ENCODE results near the gene XIRP1.

The XIRP1 gene

DNA sequence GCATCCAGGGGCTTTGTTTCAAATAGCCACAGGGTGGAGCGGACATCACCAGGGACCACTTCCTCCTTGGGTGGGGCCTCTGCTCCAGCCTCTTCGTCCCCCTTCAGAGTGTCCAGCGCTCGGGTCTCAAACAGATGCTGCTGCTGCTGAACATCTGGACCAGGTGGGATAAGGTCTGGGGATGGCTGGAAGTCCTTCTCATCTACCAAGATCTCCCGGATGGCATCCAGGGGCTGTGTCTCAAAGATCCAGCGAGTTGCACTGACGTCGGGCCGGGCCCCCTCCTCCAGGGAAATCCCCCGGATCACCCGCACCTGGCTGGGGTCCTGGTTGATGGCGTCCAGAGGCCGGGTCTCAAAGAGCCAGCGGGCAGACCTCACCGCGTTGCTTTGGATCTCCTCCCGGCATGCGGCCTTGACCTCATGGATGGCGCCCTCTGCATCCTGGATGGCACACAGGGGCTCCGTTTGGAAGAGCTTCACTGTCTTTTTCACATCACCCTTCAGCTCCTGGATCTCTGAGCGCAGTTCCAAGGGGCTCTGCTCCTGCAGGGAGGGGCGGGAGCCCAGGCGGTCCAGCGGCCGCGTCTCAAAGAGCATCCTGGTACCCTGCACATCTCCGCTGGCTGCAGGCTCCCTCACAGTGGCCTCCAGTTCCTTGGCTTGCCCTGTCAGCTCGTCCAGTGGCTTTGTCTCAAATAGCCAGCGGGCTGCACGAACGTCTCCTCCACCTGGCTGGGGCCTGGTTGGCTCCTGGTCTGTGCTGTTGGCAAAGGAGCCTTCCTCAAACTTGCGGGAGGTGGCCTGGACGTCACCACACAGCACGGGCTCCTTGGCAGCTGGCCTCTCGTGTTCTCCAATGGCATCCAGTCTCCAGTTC, 3.9 kb downstream of the XIRP1 start:
- no peak for FAIRE-seq
- TF ChIP-seq SPI1 (IDR thresholded peaks at IDR 0.05; ENCODE audit: low read depth, low read length) = no peak
- no peak for TF ChIP-seq POLR2AphosphoS5 (IDR thresholded peaks at IDR 0.05; ENCODE audit: low read depth, low read length)
- TF ChIP-seq TAF1 (IDR thresholded peaks at IDR 0.05; ENCODE audit: low read depth, low read length) = no peak
- no peak for TF ChIP-seq PAX5 (IDR thresholded peaks at IDR 0.05; ENCODE audit: insufficient read depth, low read length, severe bottlenecking)
- TF ChIP-seq POLR2A (IDR thresholded peaks at IDR 0.05; ENCODE audit: low read depth, low read length) = no peak
- TF ChIP-seq POU2F2 (IDR thresholded peaks at IDR 0.05; ENCODE audit: low read depth, low read length) = no peak
- no peak for DNase-seq (ENCODE audit: insufficient read length, low spot score)

DNA sequence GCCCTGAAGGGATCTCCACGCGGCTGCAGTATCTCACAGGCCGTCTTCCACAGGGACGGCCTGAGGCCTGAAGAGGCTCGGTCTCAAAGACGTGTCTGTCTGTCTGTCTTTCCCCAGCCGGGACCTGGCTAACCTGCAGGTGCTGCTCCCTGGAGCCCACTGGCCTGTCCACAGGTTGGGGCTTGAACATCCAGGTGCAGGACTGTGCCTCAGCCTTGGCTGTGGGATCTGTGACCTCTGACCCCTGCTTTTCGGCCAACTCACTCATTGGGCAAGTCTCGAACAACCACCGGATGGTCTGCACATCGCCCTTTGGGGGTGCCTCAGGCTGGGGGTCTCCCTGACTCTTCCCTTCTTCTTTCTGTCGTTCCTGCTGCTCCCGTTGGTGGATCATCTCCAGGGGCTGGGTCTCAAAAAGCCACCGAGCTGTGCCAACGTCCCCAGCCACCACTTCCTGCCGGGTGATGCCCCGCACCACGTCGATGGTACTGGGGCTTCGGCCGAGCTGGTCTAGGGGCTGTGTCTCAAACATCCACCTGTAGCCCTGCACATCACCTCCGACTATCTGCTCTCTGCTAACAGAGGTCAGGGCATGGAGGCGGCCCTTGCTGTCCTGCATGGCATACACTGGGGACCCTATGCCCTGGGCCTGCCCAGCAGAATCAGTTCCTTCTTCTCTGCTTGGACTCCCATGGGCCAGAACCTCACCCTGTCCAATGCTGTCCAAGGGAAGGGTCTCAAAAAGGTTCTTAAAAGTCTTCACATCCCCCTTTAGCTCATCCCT, 4.8 kb downstream of the XIRP1 start:
- FAIRE-seq (no peak), DNase-seq (ENCODE audit: insufficient read length, low spot score) (no peak)
- no peak for TF ChIP-seq POLR2A (IDR thresholded peaks at IDR 0.05; ENCODE audit: low read depth, low read length)
- TF ChIP-seq SPI1 (IDR thresholded peaks at IDR 0.05; ENCODE audit: low read depth, low read length) = no peak
- no peak for TF ChIP-seq POU2F2 (IDR thresholded peaks at IDR 0.05; ENCODE audit: low read depth, low read length)
- no peak for TF ChIP-seq PAX5 (IDR thresholded peaks at IDR 0.05; ENCODE audit: insufficient read depth, low read length, severe bottlenecking)
- TF ChIP-seq POLR2AphosphoS5 (IDR thresholded peaks at IDR 0.05; ENCODE audit: low read depth, low read length) = no peak
- no peak for TF ChIP-seq TAF1 (IDR thresholded peaks at IDR 0.05; ENCODE audit: low read depth, low read length)

DNA sequence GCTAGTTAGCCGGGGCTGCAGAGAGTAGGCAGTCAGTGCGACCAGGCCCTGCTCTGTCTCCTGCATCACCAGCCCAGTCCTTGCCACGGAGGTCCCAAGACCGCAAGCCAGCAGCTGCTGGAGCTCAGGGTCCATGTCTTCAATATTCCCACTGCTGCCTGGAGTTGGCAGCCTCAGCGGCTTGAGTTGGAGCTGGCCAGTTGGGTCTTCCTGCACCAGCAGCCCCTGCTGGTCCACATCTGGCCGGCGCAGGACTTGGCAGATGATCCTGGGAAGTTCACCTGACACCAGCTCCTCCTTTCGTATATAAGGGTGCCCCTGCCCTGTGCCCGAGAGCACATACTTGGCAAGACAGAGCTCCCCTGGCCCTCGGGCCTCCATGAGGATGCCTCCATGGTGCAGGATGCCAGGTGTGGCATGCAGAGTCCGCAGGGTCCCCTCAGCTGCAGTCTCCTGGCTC, 5.7 kb downstream of the XIRP1 start:
- no peak for DNase-seq (ENCODE audit: insufficient read length, low spot score)
- no peak for FAIRE-seq
- no peak for TF ChIP-seq POLR2AphosphoS5 (IDR thresholded peaks at IDR 0.05; ENCODE audit: low read depth, low read length)
- TF ChIP-seq POU2F2 (IDR thresholded peaks at IDR 0.05; ENCODE audit: low read depth, low read length) = no peak
- no peak for TF ChIP-seq PAX5 (IDR thresholded peaks at IDR 0.05; ENCODE audit: insufficient read depth, low read length, severe bottlenecking)
- TF ChIP-seq POLR2A (IDR thresholded peaks at IDR 0.05; ENCODE audit: low read depth, low read length) = no peak
- TF ChIP-seq TAF1 (IDR thresholded peaks at IDR 0.05; ENCODE audit: low read depth, low read length) = no peak

DNA sequence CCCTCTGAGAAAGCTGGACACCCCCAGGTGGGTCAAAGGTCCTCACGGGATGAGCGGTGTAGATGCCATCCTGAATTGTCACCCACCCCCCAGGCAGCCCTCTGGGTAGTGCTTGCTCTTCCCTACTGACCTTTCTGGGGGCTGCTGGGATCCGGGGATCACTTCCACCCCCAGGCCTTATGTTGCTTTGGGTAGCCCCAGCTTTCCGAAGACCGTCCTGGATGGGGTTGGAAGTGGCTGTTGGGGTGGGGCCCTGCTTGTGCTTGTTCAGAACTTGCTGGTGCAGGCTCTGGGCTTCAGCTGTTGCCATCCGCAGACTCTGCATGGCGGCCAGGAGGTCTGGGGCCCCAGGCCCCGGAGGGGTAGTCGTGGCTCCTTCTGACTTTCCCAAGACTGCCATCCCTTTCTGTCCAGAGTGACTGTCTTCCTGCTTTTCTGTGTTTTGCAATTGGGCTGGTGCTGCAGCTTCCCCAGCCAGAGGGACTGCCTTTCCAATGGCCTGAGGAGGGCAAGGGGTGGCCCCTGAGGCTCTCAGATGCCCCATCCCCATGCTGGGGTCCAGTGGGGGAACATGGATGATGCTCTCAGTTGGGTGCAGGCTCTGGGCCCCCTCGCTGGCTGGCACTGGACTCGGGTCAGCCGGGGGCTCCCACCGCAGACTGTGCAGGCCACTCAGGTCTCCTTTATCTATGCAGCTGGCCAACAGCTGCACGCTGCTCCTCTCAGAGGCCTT, 6.3 kb downstream of the XIRP1 start:
- FAIRE-seq (no peak), DNase-seq (ENCODE audit: insufficient read length, low spot score) (no peak)
- TF ChIP-seq PAX5 (IDR thresholded peaks at IDR 0.05; ENCODE audit: insufficient read depth, low read length, severe bottlenecking) (no peak), TAF1 (IDR thresholded peaks at IDR 0.05; ENCODE audit: low read depth, low read length) (no peak), POLR2AphosphoS5 (IDR thresholded peaks at IDR 0.05; ENCODE audit: low read depth, low read length) (no peak), SPI1 (IDR thresholded peaks at IDR 0.05; ENCODE audit: low read depth, low read length) (no peak), POLR2A (IDR thresholded peaks at IDR 0.05; ENCODE audit: low read depth, low read length) (no peak), POU2F2 (IDR thresholded peaks at IDR 0.05; ENCODE audit: low read depth, low read length) (no peak)

DNA sequence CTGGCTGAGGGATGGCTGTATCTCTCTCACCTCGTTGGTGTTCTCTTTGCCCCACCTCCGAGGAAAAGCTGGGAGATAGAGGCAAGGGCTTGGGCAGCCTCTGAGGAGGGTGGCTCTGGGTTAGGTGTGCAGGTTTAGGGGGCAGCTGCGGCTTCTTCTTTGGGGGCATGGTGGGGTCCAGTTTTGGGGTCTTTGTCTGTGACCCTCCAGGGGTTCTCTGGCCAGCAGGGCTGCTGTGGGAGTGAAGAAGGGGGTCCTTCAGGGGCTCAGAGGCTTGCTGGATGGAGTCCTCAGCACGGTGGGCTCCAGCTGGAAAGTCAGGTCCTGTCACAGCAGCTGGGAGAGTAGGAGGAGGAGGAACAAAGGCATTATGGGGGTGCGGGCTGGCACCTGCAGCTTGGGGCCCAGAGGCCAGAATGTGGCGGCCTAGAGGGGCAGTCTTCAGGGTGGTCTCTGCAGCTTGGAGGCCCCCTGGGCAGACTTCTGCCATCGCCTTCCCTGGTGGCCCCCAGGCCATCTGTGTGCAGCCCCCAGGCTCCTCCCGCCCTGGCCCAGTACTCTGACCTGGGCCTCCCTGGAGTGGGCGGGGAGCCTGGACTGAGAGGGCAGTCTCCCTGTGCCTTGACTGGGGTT, 7.0 kb downstream of the XIRP1 start:
- FAIRE-seq = no peak
- DNase-seq (ENCODE audit: insufficient read length, low spot score) = no peak
- TF ChIP-seq POLR2A (IDR thresholded peaks at IDR 0.05; ENCODE audit: low read depth, low read length) (no peak), POU2F2 (IDR thresholded peaks at IDR 0.05; ENCODE audit: low read depth, low read length) (no peak), POLR2AphosphoS5 (IDR thresholded peaks at IDR 0.05; ENCODE audit: low read depth, low read length) (no peak), PAX5 (IDR thresholded peaks at IDR 0.05; ENCODE audit: insufficient read depth, low read length, severe bottlenecking) (no peak), SPI1 (IDR thresholded peaks at IDR 0.05; ENCODE audit: low read depth, low read length) (no peak), TAF1 (IDR thresholded peaks at IDR 0.05; ENCODE audit: low read depth, low read length) (no peak)

- FAIRE-seq = no peak
- DNase-seq (ENCODE audit: insufficient read length, low spot score) = no peak
- TF ChIP-seq PAX5 (IDR thresholded peaks at IDR 0.05; ENCODE audit: insufficient read depth, low read length, severe bottlenecking) = no peak
- no peak for TF ChIP-seq POLR2AphosphoS5 (IDR thresholded peaks at IDR 0.05; ENCODE audit: low read depth, low read length)
- no peak for TF ChIP-seq SPI1 (IDR thresholded peaks at IDR 0.05; ENCODE audit: low read depth, low read length)
- TF ChIP-seq POU2F2 (IDR thresholded peaks at IDR 0.05; ENCODE audit: low read depth, low read length) = no peak
- TF ChIP-seq TAF1 (IDR thresholded peaks at IDR 0.05; ENCODE audit: low read depth, low read length) = no peak
These were observed 7.5 kb downstream of the XIRP1 start for GRCh38 chr3:39184968-39185285.

GRCh38 chr3:39184081-39184967, 8.1 kb downstream of the XIRP1 start:
- no peak for DNase-seq (ENCODE audit: insufficient read length, low spot score)
- no peak for TF ChIP-seq POLR2A (IDR thresholded peaks at IDR 0.05; ENCODE audit: low read depth, low read length)
- TF ChIP-seq TAF1 (IDR thresholded peaks at IDR 0.05; ENCODE audit: low read depth, low read length) = no peak
- TF ChIP-seq SPI1 (IDR thresholded peaks at IDR 0.05; ENCODE audit: low read depth, low read length) = no peak
- TF ChIP-seq POLR2AphosphoS5 (IDR thresholded peaks at IDR 0.05; ENCODE audit: low read depth, low read length) = no peak
- TF ChIP-seq POU2F2 (IDR thresholded peaks at IDR 0.05; ENCODE audit: low read depth, low read length) = no peak
- TF ChIP-seq PAX5 (IDR thresholded peaks at IDR 0.05; ENCODE audit: insufficient read depth, low read length, severe bottlenecking) = no peak
- no peak for FAIRE-seq

Data from GM12891 (cell line).